NCI-H524 treated with DMSO at 0.1 percent for 48 hours (cell line): Measurements from ENCODE around the gene LEFTY2.
"Not testable (repeated sequence)": the region's sequence is repeated elsewhere in the genome, so short reads cannot be mapped to it uniquely, and the experiment has no call there.

Experiments
- DNase-seq: peaks from one replicate; lab custom pipeline; 2025; lab: John Stamatoyannopoulos, UW

LEFTY2 gene

GRCh38 chr1:225953315-225953714 lies 12.3 kb upstream of the LEFTY2 start:
- DNase-seq = no peak

- DNase-seq = no peak
Observed at GRCh38 chr1:225950905-225951497, 10.0 kb upstream of the LEFTY2 start.

- DNase-seq = no peak
Observed at GRCh38 chr1:225949041-225949440, 8.0 kb upstream of the LEFTY2 start.

- DNase-seq = no peak
Observed at GRCh38 chr1:225946803-225947202, 5.8 kb upstream of the LEFTY2 start.

- DNase-seq = no peak
Observed at GRCh38 chr1:225946082-225946620, 5.1 kb upstream of the LEFTY2 start.

- DNase-seq = no peak
Observed at GRCh38 chr1:225945564-225945963, 4.5 kb upstream of the LEFTY2 start.

- DNase-seq = no peak
Observed at GRCh38 chr1:225944951-225945350, 3.9 kb upstream of the LEFTY2 start.

GRCh38 chr1:225944387-225944786 lies 3.4 kb upstream of the LEFTY2 start:
- no peak for DNase-seq

- DNase-seq = no peak
Observed at GRCh38 chr1:225943582-225943981, 2.6 kb upstream of the LEFTY2 start.

GRCh38 chr1:225942574-225942973 lies 1.6 kb upstream of the LEFTY2 start:
- no peak for DNase-seq

GRCh38 chr1:225941942-225942222 lies 862 bp upstream of the LEFTY2 start:
- no peak for DNase-seq

- no peak for DNase-seq
Observed at GRCh38 chr1:225940385-225941151, 452 bp downstream of the LEFTY2 start.

GRCh38 chr1:225939939-225940310 lies 1.1 kb downstream of the LEFTY2 start:
- not testable (repeated sequence) for DNase-seq

GRCh38 chr1:225939097-225939938 lies 1.7 kb downstream of the LEFTY2 start:
- not testable (repeated sequence) for DNase-seq

- DNase-seq = no peak
Observed at GRCh38 chr1:225937048-225937968, 3.7 kb downstream of the LEFTY2 start.

GRCh38 chr1:225936523-225936922 lies 4.5 kb downstream of the LEFTY2 start:
- no peak for DNase-seq

- not testable (repeated sequence) for DNase-seq
Observed at GRCh38 chr1:225936086-225936485, 4.9 kb downstream of the LEFTY2 start.

GRCh38 chr1:225934711-225935110 lies 6.3 kb downstream of the LEFTY2 start:
- DNase-seq = no peak

- DNase-seq = no peak
Observed at GRCh38 chr1:225933072-225933471, 7.9 kb downstream of the LEFTY2 start.

- DNase-seq = no peak
Observed at GRCh38 chr1:225931270-225932136, 9.5 kb downstream of the LEFTY2 start.

GRCh38 chr1:225930566-225930965 lies 10.5 kb downstream of the LEFTY2 start:
- no peak for DNase-seq
